Smooth muscle cell (in vitro differentiated cells): ENCODE data around the gene SEMG2. TPM values are rescaled to one million over a fixed set of nuclear protein-coding genes. Genes with fewer than 3 reads are reported as not detected.

Experiments used
- DNase-seq: peaks from one replicate; lab custom pipeline; 2025; ENCODE audit not compliant: unreplicated experiment; lab: John Stamatoyannopoulos, UW
- H2AFZ ChIP-seq: fragments of 200-600 bp; sonication (generic); 2 replicates; pipeline ENCODE4 v1.6.0; 2016; ENCODE audit warnings: antibody characterized with exemption, low read depth, mild to moderate bottlenecking
- H3F3A ChIP-seq: fragments of 200-600 bp; sonication (generic); 2 replicates; pipeline ENCODE4 v1.6.0; 2017; ENCODE audit warnings: antibody characterized with exemption, low read depth
- H3K27ac ChIP-seq: fragments of 200-600 bp; sonication (generic); 2 replicates; pipeline ENCODE4 v1.5.1; 2016; ENCODE audit warnings: low read depth, mild to moderate bottlenecking
- H3K27me3 ChIP-seq: fragments of 200-600 bp; sonication (generic); 2 replicates; pipeline ENCODE4 v1.6.1; 2016; ENCODE audit warnings: low read depth, mild to moderate bottlenecking
- H3K36me3 ChIP-seq: fragments of 200-600 bp; sonication (generic); 2 replicates; pipeline ENCODE4 v1.5.1; 2016; ENCODE audit warnings: low read depth
- H3K4me1 ChIP-seq: fragments of 200-600 bp; sonication (generic); 2 replicates; pipeline ENCODE4 v1.5.1; 2016; ENCODE audit warnings: low read depth
- H3K4me2 ChIP-seq: fragments of 200-600 bp; sonication (generic); 2 replicates; pipeline ENCODE4 v1.6.0; 2016; ENCODE audit warnings: mild to moderate bottlenecking
- H3K4me3 ChIP-seq: fragments of 200-600 bp; sonication (generic); 2 replicates; pipeline ENCODE4 v1.5.1; 2016; ENCODE audit warnings: mild to moderate bottlenecking
- H3K79me2 ChIP-seq: fragments of 200-600 bp; sonication (generic); 2 replicates; pipeline ENCODE4 v1.6.0; 2016; ENCODE audit warnings: low read depth, mild to moderate bottlenecking
- H3K9ac ChIP-seq: fragments of 200-600 bp; sonication (generic); 2 replicates; pipeline ENCODE4 v1.6.0; 2016; ENCODE audit warnings: low read depth
- H3K9me3 ChIP-seq: fragments of 200-600 bp; sonication (generic); replicated peaks from 2 replicates; pipeline ENCODE4 v1.5.1; 2016; ENCODE audit warnings: low read depth
- H4K20me1 ChIP-seq: fragments of 200-600 bp; sonication (generic); 2 replicates; pipeline ENCODE4 v1.6.0; 2016; ENCODE audit warnings: low read depth
- CTCF ChIP-seq: fragments of 200-600 bp; sonication (generic); IDR thresholded peaks from 2 replicates; pipeline ENCODE4 v1.5.1; 2017; ENCODE audit warnings: borderline replicate concordance, mild to moderate bottlenecking, antibody characterized with exemption; ENCODE audit not compliant: insufficient read depth, poor library complexity, severe bottlenecking
- WGBS: methylation state at CpG from one replicate; pipeline ENCODE4 v1.1.7; 2016; ENCODE audit warnings: low lambda C conversion rate; 5-methylcytosine and 5-hydroxymethylcytosine counted together
- polyA plus RNA-seq: library from polyadenylated mRNA; unstranded; fragments of >200 nt; fragmentation: Nextera tagmentation; extraction: Ambion mirVana; gene quantifications from 2 replicates; pipeline ENCODE4 v1.2.1, GENCODE V29; 2016
- total RNA-seq: library from RNA; depleted of rRNA; stranded (reverse); fragments of >200 nt; gene quantifications from 2 replicates; pipeline ENCODE4 v1.2.3, GENCODE V29; 2014

SEMG2 gene
- total and polyA plus RNA-seq, 2 experiments from 2014 or later = not detected

DNA sequence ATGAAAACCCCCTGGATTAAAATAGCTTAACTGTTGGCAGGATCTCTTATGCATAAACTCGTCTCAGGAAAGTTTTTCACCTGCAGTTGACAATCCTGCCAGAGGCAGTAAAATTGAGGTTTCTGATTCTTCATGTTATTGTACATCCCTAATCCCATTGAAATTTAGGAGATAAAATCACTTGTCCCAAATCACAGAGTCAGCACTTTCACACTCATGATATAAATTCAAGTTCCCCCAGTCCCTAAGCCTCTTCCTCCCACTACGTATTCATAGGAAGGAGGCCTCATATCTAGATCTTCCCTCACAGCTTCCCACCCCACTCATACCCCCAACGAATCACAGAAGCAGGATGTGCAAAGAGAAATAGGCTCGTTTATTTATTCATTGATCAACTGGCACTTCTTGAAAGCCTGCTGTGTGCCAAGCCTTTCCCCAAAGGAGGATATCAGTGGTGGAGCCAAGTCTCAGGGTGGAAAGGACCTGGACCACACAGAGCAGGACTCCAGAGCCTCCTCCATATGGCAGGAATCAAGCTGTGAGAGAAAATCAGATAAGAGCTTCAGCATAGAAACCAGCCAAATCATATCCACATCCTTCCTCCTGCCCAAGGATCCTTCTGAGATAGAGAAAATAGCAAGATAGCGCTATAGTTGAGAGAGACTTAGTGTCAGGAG, 30.8 kb downstream of the SEMG2 start:
- H4K20me1 ChIP-seq = no peaks in the 10 kb centered on the region
- no peaks in the 10 kb centered on the region for H3K9me3 ChIP-seq
- no peaks in the 10 kb centered on the region for H3K36me3 ChIP-seq
- H3F3A ChIP-seq = no peaks in the 10 kb centered on the region
- H3K27me3 ChIP-seq = peaks cover 27% of the 10 kb centered on the region
- no peak overlapping the region for H3K9ac ChIP-seq
- no peak overlapping the region for H3K4me3 ChIP-seq
- WGBS = 71% methylated on average over 5 of the region's 5 CpGs
- H3K79me2 ChIP-seq = no peaks in the 10 kb centered on the region
- no peak overlapping the region for H3K4me2 ChIP-seq
- H2AFZ ChIP-seq = no peak overlapping the region
- TF ChIP-seq CTCF = no peak
- no peak for DNase-seq
- H3K4me1 ChIP-seq = no peaks in the 10 kb centered on the region
- H3K27ac ChIP-seq = no peak overlapping the region

- no peaks in the 10 kb centered on the region for H3K9me3 ChIP-seq
- no peak overlapping the region for H2AFZ ChIP-seq
- H3K27me3 ChIP-seq = peaks cover 23% of the 10 kb centered on the region
- no peaks in the 10 kb centered on the region for H3F3A ChIP-seq
- H3K27ac ChIP-seq = no peak overlapping the region
- 90% methylated on average over 4 of the region's 4 CpGs for WGBS
- H3K79me2 ChIP-seq = no peaks in the 10 kb centered on the region
- no peaks in the 10 kb centered on the region for H3K4me1 ChIP-seq
- no peak for TF ChIP-seq CTCF
- no peak overlapping the region for H3K4me3 ChIP-seq
- H3K9ac ChIP-seq = no peak overlapping the region
- no peak overlapping the region for H3K4me2 ChIP-seq
- no peaks in the 10 kb centered on the region for H3K36me3 ChIP-seq
- H4K20me1 ChIP-seq = no peaks in the 10 kb centered on the region
- DNase-seq = no peak
These were observed 32.1 kb downstream of the SEMG2 start for GRCh38 chr20:45253261-45253660.

DNA sequence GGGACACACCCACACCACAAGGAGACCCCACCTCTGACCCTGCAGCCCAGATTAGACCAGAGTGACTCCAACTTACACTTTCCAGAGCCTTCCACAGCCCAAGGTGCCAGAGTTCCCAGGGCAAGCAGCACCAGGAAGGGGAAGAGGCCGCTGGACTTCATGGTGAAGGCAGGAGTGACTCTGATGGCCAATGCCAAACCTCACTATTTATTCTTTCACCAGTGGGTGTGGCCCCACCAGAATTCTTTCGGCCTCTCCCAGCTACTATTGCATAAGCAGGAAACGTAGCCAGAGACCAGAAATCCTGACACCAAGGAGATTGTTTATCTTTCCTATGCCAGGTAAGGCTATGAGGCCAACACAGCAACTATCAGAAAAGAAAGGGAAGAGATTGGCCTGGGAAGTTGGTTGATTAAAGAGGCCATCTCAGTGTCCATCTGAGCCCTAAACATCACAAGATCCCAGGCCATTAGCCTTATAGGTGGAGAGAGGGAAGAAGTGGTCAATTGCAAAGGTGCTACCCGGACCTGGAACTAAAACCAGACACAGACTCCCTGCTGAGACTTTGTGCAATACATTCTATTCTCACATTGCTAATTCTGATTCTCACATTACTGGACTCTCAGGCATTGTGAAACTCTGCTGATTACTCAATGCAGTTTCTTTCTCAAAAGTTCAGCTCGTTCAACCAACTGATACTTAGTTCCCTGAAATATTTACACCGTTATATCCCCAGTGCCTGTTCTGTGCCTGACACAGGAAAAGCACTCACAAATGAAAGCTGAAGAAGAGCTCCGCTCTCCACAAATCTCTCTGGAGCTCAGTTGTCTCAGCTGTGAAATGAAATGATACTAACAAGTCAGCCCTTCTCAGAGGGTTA, 33.5 kb downstream of the SEMG2 start, which contains the start of gene SLPI:
SLPI (minus strand) TSS at position 182 of the 880 bp plus-strand sequence; CDS start at position 161, 21 bp downstream.
- no peak within 1 kb of the TSS for H3K27ac ChIP-seq
- H3K36me3 ChIP-seq = no peaks in the 10 kb centered on the region
- H3K4me2 ChIP-seq = no peak within 1 kb of the TSS
- no peak within 1 kb of the TSS for H3K9ac ChIP-seq
- H2AFZ ChIP-seq = no peak within 1 kb of the TSS
- TF ChIP-seq CTCF = no peak
- H3K79me2 ChIP-seq = no peaks in the 10 kb centered on the region
- peaks cover 9% of the 10 kb centered on the region for H3K27me3 ChIP-seq
- no peak for DNase-seq
- H3K9me3 ChIP-seq = no peaks in the 10 kb centered on the region
- H3K4me1 ChIP-seq = no peaks in the 10 kb centered on the region
- H3F3A ChIP-seq = no peaks in the 10 kb centered on the region
- H3K4me3 ChIP-seq = no peak within 1 kb of the TSS
- 69% methylated on average over 7 of the region's 7 CpGs for WGBS
- H4K20me1 ChIP-seq = no peaks in the 10 kb centered on the region
